ENCODE results near the gene STPG3. TPM values are rescaled to one million over a fixed set of nuclear protein-coding genes. Genes with fewer than 3 reads are reported as not detected.

The STPG3 gene
- total RNA-seq, 1 donor from 2014 or later, result not detected

- Histone ChIP-seq H3K4me3 (no peak overlapping the region), H3K27ac (no peak overlapping the region), H3K4me1 (peaks cover 7 to 8% of the 10 kb centered on the region in 2 donors), H3K27me3 (no peaks in the 10 kb centered on the region), H3K9me3 (no peaks in the 10 kb centered on the region), H3K36me3 (peaks cover 29 to 53% of the 10 kb centered on the region in 2 donors)
- DNase-seq (ENCODE audit: low spot score in 2 of 2), result no peak
- intact Hi-C loops (cut with DNase I), result no loop called here
- no peak for TF ChIP-seq CTCF (IDR thresholded peaks at IDR 0.05)
Measured at GRCh38 chr9:137264067-137264466, 13.0 kb downstream of the STPG3 start.

- intact Hi-C loops (cut with DNase I), result no loop called here
- H3K4me3 ChIP-seq, result no peak overlapping the region
Measured at GRCh38 chr9:137265496-137266161, 14.5 kb downstream of the STPG3 start.

DNA sequence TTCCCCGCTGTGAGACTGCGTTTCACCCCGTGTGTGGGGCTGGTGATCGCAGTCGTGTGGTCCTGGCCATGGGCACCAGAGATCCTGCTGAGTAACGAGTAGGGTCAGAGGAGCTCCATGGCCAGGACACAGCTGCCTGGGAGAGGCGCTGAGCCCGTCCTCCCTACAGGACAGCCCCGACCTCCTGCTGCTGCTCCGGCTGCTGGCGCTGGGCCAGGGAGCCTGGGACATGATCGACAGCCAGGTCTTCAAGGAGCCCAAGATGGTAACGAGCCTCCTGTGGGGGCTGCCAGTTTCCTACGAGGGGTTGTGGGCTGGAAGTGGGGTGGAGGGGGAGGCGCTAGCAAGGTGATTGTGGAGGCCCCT is 15.1 kb downstream of the STPG3 start:
- Histone ChIP-seq H3K4me3 (no peak overlapping the region), H3K4me1 (peaks cover 10 to 16% of the 10 kb centered on the region in 2 donors), H3K36me3 (peaks cover 27 to 55% of the 10 kb centered on the region in 2 donors), H3K27ac (no peak overlapping the region), H3K9me3 (no peaks in the 10 kb centered on the region), H3K27me3 (no peaks in the 10 kb centered on the region)
- DNase-seq (ENCODE audit: low spot score in 2 of 2), result no peak
- intact Hi-C loops (cut with DNase I), result no loop called here
- no peak for TF ChIP-seq CTCF (IDR thresholded peaks at IDR 0.05)

More at GRCh38 chr9:137265496-137266161, 14.5 kb downstream of the STPG3 start:
- Histone ChIP-seq H3K27me3 (no peaks in the 10 kb centered on the region), H3K4me1 (peaks cover 10 to 15% of the 10 kb centered on the region in 2 donors), H3K36me3 (peaks cover 27 to 50% of the 10 kb centered on the region in 2 donors), H3K27ac (no peak overlapping the region), H3K9me3 (no peaks in the 10 kb centered on the region)
- DNase-seq (ENCODE audit: low spot score in 2 of 2), result no peak
- TF ChIP-seq CTCF (IDR thresholded peaks at IDR 0.05), result no peak

GRCh38 chr9:137266585-137267453 is 15.7 kb downstream of the STPG3 start:
- Histone ChIP-seq H3K4me3 (no peak overlapping the region), H3K36me3 (peaks cover 27 to 57% of the 10 kb centered on the region in 2 donors)
- intact Hi-C loops (cut with DNase I), result no loop called here

GRCh38 chr9:137267933-137268355 is 16.9 kb downstream of the STPG3 start:
- peaks cover 10 to 23% of the 10 kb centered on the region in 2 donors for H3K4me1 ChIP-seq
- H3K36me3 ChIP-seq, result peaks cover 37 to 66% of the 10 kb centered on the region in 2 donors
- no peaks in the 10 kb centered on the region for H3K27me3 ChIP-seq
- DNase-seq (ENCODE audit: low spot score in 2 of 2), result no peak
- intact Hi-C loops (cut with DNase I), result loop anchor here (2.0 kb wide), 1 partner anchor 67 kb away; the partner anchor contains the start of gene TPRN
- H3K4me3 ChIP-seq, result no peak overlapping the region
- no peak for TF ChIP-seq CTCF (IDR thresholded peaks at IDR 0.05)
- H3K27ac ChIP-seq, result peak overlapping the region in 1 of 2 donors; percentile 83
- no peaks in the 10 kb centered on the region for H3K9me3 ChIP-seq

More at GRCh38 chr9:137266585-137267453, 15.7 kb downstream of the STPG3 start:
- Histone ChIP-seq H3K27ac (peak overlapping the region in 1 of 2 donors; percentile 18), H3K27me3 (no peaks in the 10 kb centered on the region), H3K4me1 (peaks cover 10 to 20% of the 10 kb centered on the region in 2 donors), H3K9me3 (no peaks in the 10 kb centered on the region)
- DNase-seq (ENCODE audit: low spot score in 2 of 2), result no peak
- TF ChIP-seq CTCF (IDR thresholded peaks at IDR 0.05), result no peak

Data from ascending aorta (tissue), 2 donors.